WTC11 (cell line): Measurements from ENCODE around the gene LATS2.

Experiments used
- ATF1 ChIP-seq: sonication (generic); formaldehyde crosslinking; IDR thresholded peaks from 2 replicates; pipeline ENCODE4 v1.8.1; 2023; ENCODE audit warnings: mild to moderate bottlenecking, moderate library complexity, missing genetic modification reagents
- ATF3 ChIP-seq: sonication (generic); formaldehyde crosslinking; conservative IDR thresholded peaks from 2 replicates; pipeline ENCODE4 v1.8.1; 2022; ENCODE audit warnings: mild to moderate bottlenecking, missing genetic modification reagents
- CTCF ChIP-seq: fragments of 200-600 bp; IDR thresholded peaks from 2 replicates; pipeline ENCODE4 v1.8.0; 2022; ENCODE audit warnings: antibody characterized with exemption
- E2F1 ChIP-seq: sonication (generic); formaldehyde crosslinking; IDR thresholded peaks from 2 replicates; pipeline ENCODE4 v1.8.0; 2022; ENCODE audit warnings: mild to moderate bottlenecking, missing genetic modification reagents
- GRHL2 ChIP-seq: fragments of 250-450 bp; sonication (Bioruptor Pico); IDR thresholded peaks from 2 replicates; pipeline ENCODE4 v1.8.0; 2022; ENCODE audit warnings: mild to moderate bottlenecking, moderate library complexity; ENCODE audit not compliant: insufficient replicate concordance, severe bottlenecking
- JAZF1 ChIP-seq: fragments of 250-450 bp; sonication (Bioruptor Pico); IDR thresholded peaks from 2 replicates; pipeline ENCODE4 v1.9.0; 2021; ENCODE audit warnings: moderate library complexity, mild to moderate bottlenecking, inconsistent platforms
- PREB ChIP-seq: sonication (generic); formaldehyde crosslinking; IDR thresholded peaks from 2 replicates; pipeline ENCODE4 v1.8.1; 2022; ENCODE audit warnings: mild to moderate bottlenecking, missing genetic modification reagents, moderate library complexity, borderline replicate concordance
- STAT6 ChIP-seq: sonication (generic); formaldehyde crosslinking; conservative IDR thresholded peaks from 2 replicates; pipeline ENCODE4 v1.8.1; 2023; ENCODE audit warnings: mild to moderate bottlenecking, low read depth, missing genetic modification reagents, moderate library complexity
- TCF7 ChIP-seq: sonication (generic); formaldehyde crosslinking; IDR thresholded peaks from 2 replicates; pipeline ENCODE4 v1.8.0; 2022; ENCODE audit warnings: mild to moderate bottlenecking, low read depth, missing genetic modification reagents, moderate library complexity
- USF1 ChIP-seq: sonication (generic); formaldehyde crosslinking; IDR thresholded peaks from 2 replicates; pipeline ENCODE4 v1.8.0; 2022; ENCODE audit warnings: mild to moderate bottlenecking, missing genetic modification reagents
- ZNF232 ChIP-seq: sonication (generic); formaldehyde crosslinking; IDR thresholded peaks from 2 replicates; pipeline ENCODE4 v1.8.0; 2022; ENCODE audit warnings: mild to moderate bottlenecking, missing genetic modification reagents
- ZNF416 ChIP-seq: fragments of 250-450 bp; sonication (Bioruptor Pico); IDR thresholded peaks from 2 replicates; pipeline ENCODE4 v1.9.0; 2021; ENCODE audit warnings: mild to moderate bottlenecking, inconsistent platforms
- ZNF512 ChIP-seq: sonication (generic); formaldehyde crosslinking; IDR thresholded peaks from 2 replicates; pipeline ENCODE4 v1.8.1; 2022; ENCODE audit warnings: missing genetic modification reagents, borderline replicate concordance
- ZSCAN18 ChIP-seq: fragments of 250-450 bp; sonication (Bioruptor Pico); IDR thresholded peaks from 2 replicates; pipeline ENCODE4 v2.1.2; 2022; ENCODE audit warnings: mild to moderate bottlenecking, moderate library complexity

GRCh38 chr13:20952838-20953237 lies 108.5 kb downstream of the LATS2 start:
- TF ChIP-seq PREB (CRISPR knock-in tag): no peak
- no peak for TF ChIP-seq ATF3 (CRISPR knock-in tag)
- TF ChIP-seq ATF1 (CRISPR knock-in tag): no peak
- TF ChIP-seq STAT6 (CRISPR knock-in tag): no peak
- TF ChIP-seq ZNF416: no peak
- no peak for TF ChIP-seq GRHL2 (CRISPR knock-in tag)
- no peak for TF ChIP-seq E2F1 (CRISPR knock-in tag)
- TF ChIP-seq CTCF: no peak
- TF ChIP-seq JAZF1 (CRISPR knock-in tag): no peak
- no peak for TF ChIP-seq ZNF512 (CRISPR knock-in tag)
- TF ChIP-seq USF1 (CRISPR knock-in tag): no peak
- TF ChIP-seq ZSCAN18 (CRISPR knock-in tag): no peak
- TF ChIP-seq TCF7: no peak
- TF ChIP-seq ZNF232 (CRISPR knock-in tag): no peak
